NCI-H146 treated with DMSO at 0.1 percent for 48 hours (cell line): ENCODE measurements around the gene TRAPPC5.

Source experiments
- DNase-seq: peaks from one replicate; lab custom pipeline; 2025; ENCODE audit not compliant: unreplicated experiment; lab: John Stamatoyannopoulos, UW

Gene TRAPPC5

GRCh38 chr19:7674010-7675005, 6.3 kb upstream of the TRAPPC5 start:
- DNase-seq = peak; percentile 21

DNA sequence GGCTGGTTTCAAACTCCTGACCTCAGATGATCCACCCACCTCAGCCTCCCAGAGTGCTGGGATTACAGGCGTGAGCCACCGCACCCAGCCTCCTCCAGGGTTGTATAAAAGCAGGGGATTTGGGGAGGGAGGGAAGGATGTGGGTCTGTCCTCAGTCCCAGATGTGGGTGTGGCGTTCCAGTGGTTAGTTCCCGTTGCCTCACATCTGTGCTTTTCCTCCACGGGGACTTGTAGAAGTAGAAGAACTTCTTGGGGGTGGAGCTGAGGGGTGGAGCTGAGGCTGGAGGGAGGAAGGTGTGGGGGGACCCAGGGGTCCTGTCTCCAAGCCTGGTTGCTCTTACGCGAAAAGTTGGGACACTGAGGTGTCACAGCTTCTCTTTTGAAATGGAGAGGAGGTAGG, 4.3 kb upstream of the TRAPPC5 start:
- DNase-seq = no peak

GRCh38 chr19:7676854-7677253, 3.8 kb upstream of the TRAPPC5 start, which contains the start of gene MCEMP1:
Gene MCEMP1 (plus strand): TSS chr19:7677090. CDS start chr19:7677121, 31 bp downstream.
- DNase-seq = no peak

DNA sequence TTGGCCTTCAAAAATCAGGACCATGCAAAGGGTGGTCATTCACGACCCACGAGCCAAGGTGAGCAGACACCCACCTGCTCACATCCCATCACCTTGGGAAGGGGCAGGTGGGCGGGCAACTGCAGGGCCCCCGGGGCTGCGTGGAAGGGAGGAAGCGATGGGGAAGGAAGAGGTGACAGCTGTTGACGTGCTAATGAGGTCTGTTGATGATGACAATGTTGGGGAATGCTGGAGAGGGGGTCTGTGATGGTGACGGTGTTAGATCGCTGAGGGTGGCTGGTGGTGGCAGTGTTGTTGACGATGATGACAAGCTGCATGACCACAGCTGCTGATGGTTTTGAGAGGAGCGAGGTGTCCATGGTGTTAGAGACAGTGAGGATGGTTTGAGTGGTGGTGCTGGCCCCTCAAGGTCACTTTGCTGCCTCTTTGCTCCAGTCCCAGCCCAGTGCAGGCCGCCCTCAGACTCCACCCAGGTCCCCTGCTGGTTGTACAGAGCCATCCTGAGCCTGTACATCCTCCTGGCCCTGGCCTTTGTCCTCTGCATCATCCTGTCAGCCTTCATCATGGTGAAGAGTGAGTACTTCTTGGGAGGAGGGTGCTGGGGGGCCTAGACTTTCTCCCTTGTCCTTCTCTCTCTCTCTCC, 2.8 kb upstream of the TRAPPC5 start:
- DNase-seq = no peak

DNA sequence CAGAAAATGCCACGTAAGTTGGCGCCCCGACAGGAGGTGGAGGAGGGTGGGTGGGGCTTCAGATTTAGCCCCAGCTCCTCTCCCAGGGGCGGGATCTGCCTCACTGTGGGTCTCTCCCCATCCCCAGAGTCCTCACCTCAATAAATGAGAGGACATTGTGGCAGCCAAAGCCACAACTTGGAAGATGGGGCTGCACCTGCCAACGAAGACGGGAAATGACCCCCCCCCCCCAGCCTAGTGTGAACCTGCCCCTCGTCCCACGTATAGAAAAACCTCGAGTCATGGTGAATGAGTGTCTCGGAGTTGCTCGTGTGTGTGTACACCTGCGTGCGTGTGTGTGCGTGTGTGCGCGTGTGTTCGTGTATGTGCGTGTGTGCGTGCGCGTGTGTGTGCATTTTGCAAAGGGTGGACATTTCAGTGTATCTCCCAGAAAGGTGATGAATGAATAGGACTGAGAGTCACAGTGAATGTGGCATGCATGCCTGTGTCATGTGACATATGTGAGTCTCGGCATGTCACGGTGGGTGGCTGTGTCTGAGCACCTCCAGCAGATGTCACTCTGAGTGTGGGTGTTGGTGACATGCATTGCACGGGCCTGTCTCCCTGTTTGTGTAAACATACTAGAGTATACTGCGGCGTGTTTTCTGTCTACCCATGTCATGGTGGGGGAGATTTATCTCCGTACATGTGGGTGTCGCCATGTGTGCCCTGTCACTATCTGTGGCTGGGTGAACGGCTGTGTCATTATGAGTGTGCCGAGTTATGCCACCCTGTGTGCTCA, 1.5 kb upstream of the TRAPPC5 start:
- no peak for DNase-seq

GRCh38 chr19:7679771-7680605, 645 bp upstream of the TRAPPC5 start:
- no peak for DNase-seq

DNA sequence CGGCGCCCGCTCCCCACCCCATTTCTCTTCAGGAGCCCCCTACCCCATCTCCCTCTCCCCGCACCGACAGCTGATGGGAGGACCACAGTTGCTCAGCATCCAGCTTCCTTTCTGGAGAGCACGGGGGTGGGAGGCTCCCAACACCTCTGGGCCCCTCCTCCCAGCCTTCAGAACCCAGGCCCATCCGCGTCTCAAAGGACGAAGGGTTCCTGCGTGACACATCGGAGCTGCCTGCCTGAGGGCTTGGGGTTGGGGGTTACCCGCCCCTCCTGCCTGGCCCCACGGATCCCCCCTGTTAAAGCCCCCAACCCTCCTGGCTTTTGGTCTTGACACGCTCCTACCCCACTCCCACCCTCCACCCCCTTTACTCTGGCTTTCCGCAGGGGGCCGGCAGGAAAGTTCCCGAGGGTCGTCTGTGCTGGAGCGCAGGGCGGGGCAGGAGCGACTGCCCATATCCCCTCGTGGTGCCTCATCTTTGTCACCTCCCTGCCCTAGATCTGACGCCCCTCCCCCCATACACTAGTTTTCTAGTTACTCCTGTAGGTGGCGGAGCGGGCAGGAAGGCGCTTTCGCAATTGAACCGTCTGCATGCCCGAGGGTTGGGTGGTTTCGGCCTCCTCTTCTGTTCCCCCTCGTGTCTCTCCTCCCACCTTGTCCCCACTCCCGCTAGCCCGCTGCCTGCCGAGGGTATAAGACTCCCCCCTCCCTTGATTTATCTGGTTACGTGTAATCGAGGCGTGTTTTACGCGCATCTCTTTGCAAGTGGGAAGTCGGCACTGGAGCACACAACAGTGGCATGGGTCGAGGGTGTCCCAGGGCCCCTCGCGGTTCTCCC, 924 bp downstream of the TRAPPC5 start:
- DNase-seq = no peak

- DNase-seq = no peak
Measured at GRCh38 chr19:7682175-7682855, 1.7 kb downstream of the TRAPPC5 start.

GRCh38 chr19:7685546-7686445, 5.2 kb downstream of the TRAPPC5 start:
- DNase-seq = no peak

DNA sequence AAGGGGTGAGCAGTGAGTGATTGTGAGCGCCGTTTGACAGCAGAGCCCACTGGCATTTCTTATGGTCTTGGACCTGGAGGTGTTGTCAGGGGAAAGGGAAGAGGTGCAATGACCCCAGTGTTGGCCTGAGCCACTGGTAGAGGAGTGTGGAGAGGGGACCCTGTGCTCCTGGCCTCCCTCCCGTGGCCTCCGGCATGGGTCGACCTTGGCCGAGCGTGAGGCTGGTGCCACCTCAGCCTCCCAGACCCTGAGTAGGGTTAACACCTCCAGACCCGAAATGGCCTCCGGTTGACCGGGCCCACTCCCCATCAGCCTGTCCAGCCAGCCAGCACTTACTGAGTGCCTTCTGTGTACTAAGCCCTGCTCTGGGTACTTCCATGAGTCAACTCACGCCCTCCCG, 6.5 kb downstream of the TRAPPC5 start:
- DNase-seq = no peak

DNA sequence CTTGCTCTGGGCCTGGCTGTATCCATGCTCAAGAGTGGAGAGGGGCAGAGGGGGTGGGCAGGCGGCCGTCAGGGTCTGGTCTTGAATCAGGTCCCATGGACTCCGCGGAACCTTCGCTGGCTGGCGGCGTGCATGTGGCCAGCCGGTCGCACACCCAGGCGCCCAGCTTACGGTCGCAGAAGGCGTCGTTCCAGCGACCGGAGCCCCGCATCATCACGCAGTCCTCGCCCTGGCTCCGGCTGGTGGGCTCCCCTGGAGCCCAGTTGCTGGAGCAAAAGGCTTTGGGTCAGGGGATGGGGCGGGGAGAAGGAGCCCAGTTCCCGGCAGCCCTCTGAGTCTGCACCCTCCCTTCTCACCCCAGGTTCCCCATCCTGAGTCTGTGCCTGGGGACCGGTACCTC, 8.5 kb downstream of the TRAPPC5 start:
- no peak for DNase-seq

GRCh38 chr19:7690779-7691258, 10.2 kb downstream of the TRAPPC5 start:
- no peak for DNase-seq

DNA sequence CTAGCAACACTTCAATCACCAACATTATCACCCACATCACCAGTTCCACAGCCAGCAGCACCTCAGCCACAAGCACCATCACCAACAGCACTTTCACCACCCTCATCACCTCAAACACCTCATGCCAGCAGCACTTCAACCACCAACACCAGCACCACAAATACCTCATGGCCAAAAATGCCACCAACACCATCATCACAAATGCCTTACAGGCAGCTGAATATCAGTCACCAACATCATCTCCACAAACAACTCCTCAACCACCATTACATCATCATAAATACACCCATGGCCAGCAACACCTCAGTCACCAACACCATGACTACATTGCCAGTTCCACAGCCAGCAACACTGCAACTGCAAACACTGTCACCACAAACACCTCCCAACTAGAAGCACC, 10.9 kb downstream of the TRAPPC5 start:
- DNase-seq = no peak

DNA sequence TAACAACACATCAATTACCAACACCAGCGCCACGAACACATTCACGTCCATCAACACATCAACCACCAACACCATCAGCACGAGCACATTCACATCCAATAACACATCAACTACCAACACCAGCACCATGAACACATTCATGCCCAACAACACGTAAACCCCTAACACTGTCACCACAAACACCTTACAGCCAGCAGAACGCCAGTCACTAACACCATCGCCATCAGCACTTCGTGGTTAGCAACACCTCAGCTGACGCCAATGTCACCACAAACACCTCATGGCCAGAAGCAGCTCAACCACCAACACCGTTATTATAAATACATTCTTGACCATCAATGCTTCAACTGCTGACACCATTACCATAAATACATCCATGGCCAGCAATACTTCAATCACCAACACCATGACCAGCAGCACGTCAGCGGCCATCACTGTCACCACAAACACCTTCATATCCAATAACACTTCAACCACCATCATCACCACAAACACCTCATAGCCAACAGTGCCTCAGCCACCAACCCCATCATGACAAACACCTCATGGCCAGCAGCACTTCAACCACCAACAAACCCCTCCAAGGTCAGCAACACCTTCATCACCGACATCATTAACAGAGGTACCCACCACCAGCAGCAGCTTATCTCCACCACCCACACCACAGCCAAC, 11.9 kb downstream of the TRAPPC5 start:
- no peak for DNase-seq

DNA sequence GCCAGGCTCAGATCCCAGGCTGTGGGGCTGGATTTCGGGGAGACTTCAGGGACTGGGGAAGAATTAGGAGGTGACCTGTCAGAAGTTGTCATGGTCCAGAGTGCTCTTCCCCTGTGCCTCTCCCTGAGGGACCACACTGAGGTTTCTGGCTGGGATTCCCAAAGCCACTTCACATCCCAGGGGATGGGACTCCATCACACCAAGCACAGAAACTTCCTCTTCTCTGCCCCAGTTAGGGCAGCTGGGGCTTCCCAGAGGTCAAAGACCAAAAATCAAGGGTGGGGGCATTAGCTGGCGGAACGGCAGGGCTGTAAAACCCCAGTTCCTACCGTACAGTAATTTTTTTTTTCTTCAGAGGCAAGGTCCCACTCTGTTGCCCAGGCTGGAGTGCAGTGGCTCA, 13.9 kb downstream of the TRAPPC5 start:
- DNase-seq = no peak

DNA sequence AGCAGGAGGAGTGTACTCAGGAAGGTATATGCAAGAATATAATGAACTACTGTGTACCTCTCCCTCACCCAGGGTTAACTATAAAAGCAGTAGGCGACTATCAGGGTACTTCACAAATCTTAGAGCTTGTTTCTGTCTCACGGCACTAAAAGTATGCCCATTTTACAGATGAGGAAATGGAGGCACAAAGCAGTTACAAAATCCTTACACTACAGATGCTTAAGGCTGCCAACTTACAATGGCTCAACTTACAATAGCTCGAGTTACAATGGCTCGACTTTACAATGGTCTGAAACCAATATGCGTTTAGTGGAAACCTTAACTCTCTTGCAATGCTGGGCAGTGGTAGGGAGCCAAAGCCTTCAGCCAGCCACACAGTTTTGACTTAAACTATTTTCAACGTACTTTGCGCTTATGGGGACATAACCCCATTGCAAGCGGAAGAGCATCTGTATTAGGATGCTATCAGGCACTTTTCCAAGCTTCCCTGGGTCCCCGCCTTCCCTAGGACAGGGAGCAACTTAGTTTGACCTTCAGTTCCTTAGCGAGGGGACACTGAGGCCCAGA, 17.2 kb downstream of the TRAPPC5 start:
- DNase-seq = no peak

GRCh38 chr19:7698583-7698982, 17.9 kb downstream of the TRAPPC5 start:
- DNase-seq = no peak
